GM19328 (cell line): ENCODE data around the gene SYNPO.

ENCODE experiments used
- ATAC-seq: cut with Tn5 transposase; IDR thresholded peaks from one replicate; pipeline ENCODE4 v1.9.1; 2021; ENCODE audit warnings: mild to moderate bottlenecking, moderate library complexity; ENCODE audit not compliant: unreplicated experiment

Gene SYNPO, protein sequence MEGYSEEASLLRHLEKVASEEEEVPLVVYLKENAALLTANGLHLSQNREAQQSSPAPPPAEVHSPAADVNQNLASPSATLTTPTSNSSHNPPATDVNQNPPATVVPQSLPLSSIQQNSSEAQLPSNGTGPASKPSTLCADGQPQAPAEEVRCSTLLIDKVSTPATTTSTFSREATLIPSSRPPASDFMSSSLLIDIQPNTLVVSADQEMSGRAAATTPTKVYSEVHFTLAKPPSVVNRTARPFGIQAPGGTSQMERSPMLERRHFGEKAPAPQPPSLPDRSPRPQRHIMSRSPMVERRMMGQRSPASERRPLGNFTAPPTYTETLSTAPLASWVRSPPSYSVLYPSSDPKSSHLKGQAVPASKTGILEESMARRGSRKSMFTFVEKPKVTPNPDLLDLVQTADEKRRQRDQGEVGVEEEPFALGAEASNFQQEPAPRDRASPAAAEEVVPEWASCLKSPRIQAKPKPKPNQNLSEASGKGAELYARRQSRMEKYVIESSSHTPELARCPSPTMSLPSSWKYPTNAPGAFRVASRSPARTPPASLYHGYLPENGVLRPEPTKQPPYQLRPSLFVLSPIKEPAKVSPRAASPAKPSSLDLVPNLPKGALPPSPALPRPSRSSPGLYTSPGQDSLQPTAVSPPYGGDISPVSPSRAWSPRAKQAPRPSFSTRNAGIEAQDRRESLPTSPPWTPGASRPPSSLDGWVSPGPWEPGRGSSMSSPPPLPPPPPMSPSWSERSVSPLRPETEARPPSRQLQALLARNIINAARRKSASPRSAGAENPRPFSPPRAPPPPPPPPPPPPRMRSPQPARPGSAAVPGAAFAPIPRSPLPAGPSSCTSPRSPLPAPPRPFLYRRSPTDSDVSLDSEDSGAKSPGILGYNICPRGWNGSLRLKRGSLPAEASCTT

DNA sequence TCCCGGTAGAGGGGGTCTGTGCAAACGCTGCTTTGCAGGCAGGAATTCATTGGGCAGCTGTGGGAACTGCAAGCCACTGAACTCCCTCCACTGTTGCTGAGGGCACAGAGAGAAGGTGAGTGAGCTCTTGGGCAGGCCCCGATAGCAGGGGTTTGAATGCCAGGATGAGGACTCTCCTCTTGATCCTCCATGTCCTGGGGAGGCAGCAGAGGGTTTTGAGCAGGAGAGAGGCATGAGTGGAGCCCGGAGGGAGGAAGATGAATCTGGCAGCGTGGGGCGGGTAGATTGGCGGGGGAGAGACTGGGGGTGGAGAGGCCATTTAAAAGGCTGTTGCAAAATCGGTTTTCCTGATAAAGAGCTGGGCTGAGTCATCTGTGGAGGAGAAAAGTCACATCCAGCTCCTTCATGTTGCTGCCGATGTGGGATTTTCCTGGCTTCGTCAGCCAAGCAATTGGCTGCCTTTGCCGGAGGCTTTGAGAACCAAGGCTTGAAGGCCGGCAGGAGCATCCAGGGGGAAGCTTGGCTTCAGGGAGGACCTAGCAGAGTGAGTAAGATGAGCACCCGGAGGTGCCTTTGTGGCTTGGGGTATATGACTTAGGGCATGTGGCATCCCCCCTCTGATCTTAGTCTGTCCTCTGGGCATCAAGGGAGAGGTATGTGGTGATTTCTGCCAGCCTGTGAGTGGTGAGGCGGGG, at the start of gene SYNPO:
SYNPO (plus strand) TSS at position 350 of the 695 bp plus-strand sequence. CDS start 7,616 bp downstream, outside the sequence.
- ATAC-seq, result no peak

DNA sequence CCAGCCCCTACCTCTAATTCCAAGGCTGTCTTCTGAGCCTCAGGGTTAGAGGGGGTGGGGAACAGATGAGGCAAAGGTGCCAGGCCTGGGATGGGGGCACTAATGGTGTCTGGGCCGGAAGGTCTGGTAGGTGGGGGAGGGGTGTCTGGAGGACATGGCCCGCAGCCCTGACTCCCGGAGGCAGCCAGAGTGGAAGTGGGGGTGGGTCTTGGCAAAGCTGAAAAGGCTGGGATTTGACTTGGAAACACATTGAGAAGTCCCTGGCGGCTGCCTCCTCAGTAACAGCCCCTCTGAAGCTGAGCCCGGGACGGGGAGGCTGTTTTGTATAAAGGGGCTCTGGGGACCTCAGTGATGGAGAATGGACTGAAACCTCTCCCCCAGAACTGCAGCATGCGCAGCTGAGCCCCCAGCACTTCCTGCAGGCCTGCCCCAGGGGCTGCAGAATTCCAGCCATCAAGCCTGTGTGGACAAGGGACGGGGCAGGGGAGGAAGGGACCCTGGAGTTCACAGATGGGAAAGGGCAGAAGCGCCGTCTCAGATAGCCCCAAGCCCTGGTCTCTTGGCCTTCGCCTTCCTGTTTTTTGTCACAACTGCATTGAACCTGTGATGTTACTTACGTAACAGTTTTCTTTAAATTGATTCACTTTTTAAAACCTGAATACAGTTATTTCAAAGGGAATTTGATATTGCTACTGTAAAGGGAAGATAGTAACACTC, 49.3 kb upstream of the SYNPO start:
- no peak for ATAC-seq

DNA sequence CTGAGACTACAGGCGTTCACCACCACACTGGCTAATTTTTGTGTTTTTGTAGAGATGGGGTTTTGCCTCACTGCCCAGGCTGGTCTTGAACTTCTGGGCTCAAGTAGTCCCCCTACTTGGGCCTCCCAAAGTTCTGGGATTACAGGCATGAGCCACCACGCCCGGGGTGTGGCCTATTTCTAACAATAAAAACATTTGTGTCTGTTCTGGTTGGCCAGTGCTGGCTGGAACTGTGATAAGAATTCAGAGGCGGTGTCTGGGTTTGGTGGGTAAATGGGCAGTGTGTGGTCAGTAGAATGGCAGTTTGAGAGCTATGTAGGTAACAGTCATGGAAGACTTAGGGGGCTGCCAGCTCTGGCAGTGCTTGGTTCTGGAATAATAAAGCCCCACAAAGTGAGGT, 46.9 kb upstream of the SYNPO start:
- ATAC-seq, result no peak

DNA sequence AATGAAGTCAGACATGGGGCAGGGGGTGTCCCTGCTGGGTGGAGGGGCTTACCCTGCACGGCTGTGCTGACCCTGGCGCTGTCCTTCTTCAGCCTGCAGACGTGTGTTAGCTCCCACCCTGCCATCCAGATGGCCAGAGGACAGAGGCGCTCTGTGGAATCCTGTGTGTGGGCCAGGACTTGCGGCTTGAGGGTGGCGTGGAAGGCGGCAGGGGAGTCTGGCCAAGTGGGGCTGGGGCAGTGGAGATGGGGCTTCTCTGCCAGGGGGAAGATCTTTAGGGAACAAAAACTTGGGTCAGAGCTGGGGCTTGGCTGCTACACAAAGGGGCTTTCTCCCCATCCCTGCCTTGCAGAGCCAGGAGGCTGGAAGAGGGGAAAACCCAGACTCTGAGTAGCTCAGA, 46.5 kb upstream of the SYNPO start:
- ATAC-seq, result no peak

DNA sequence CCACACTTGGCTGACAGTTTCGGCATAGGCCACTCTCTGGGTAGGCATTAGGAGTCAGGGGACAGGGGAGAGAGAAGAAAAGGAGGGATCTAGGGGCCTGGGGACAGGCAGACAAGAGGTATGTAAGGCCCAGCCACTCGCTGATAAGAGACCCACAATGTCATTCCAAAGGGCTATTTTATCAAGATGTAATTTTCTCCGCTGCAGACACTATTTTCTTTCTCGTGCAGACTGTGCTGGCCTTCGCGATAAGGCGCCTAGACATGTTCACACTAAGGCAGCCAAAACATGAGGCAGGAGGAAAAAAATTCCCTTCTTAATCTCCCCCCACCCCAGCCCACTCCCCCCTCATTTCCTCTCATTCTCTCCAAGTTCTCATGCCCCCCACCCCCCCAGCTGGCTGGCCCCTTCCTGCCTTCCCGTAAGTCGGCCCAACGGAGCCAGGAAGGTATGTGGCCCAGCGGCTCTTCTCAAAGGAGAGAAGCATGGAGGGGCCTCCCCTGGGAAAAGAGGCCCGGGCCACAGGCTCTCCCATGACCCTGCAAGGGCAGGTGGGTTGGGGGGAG, 44.9 kb upstream of the SYNPO start:
- ATAC-seq, result no peak

DNA sequence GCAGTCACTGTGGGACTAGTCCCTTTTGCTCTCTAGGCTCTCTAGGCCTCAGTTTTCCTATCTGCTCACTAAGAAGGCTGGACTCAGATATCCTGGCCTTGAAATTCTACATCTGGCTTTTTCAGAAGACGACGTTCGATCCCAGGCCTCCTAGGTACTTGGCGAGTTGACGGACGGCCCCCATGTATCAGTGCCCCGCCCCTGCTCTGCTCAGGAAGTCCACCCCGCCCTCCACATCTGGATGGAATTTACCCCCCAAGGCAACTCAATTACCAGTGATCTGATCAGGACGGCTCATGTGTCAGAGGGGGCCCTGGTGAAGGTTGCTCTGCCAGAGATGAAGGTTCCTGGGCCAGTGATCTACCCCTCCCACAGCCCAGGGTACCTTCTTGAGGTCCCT, 44.1 kb upstream of the SYNPO start:
- no peak for ATAC-seq

DNA sequence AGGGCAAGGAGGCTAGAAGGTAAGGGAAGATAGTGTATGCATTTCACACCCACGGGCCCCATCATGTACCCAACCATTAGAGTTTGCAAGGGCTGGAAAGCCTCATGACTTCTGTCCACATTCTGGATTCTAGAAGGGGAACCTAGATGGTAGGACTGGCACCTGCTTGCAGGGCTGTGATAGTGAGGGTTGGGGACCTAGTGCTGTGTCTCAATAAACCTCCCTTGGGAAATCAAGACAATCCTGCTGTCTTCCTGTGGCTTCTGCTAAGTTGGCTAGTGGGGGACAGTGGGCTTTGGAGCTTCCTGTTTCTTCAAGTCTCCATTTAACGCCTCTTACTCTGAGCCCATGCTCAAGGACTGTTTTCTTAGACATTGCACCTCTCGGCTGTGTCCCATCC, 43.6 kb upstream of the SYNPO start:
- no peak for ATAC-seq

DNA sequence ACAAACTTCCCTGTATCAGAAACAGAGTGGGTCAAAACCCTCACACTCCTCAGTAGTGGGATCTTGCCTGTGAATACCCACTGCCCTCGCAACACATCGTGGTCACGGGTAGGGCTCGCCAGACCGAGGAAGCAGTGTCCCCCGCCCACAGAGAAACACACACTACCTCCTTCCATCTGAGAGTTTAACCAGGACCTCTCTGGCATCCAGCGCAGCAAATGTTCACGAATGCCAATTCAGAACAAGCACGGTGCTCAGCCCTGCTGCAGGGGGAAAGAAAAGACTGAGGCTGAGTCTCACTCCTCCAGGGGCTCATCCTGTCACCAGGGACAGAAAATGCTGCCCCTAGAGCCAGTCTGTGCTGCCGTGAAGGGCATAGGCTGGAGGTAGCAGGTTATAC, 42.5 kb upstream of the SYNPO start:
- no peak for ATAC-seq

DNA sequence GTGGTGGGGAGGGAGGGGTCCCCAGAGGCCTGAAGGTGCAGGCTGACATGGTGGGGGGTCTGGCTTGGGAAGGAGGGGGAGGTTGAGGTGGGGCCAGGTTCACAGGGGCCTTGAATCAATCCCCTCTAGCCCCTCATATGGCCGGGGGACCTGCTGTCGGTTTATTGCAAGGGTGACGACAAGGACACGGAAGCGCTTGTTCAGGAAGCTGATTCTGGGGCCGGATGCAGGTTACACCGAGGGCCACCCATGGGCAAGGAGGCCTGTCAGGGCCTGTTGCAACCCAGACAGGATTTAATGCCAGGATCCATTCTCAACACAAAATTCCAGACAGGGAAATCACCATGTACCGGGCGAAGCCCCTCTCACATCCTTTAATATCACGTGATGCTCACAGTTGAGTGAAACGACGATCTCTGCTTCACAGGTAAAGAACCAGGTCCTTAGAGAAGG, 41.6 kb upstream of the SYNPO start:
- ATAC-seq, result no peak

DNA sequence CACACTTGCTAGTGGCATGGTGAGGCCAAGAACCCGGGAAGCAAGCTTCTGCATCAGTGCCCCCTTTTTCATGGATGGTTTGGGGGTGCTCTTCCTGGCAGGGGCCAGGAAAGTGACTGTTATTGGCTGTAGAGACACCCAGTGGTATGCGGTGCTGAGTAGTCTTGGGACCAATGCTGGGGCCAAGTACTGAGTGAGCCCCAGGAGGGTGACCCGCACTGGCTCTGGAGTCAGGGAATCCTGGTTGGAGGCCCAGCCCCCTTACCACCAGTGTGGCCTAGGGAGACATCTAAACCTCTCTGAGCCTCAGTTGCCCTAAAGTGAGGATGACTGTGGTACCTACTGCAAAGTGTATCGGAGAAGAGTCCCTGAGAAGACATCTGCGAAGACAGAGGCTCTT, 41.2 kb upstream of the SYNPO start:
- no peak for ATAC-seq

DNA sequence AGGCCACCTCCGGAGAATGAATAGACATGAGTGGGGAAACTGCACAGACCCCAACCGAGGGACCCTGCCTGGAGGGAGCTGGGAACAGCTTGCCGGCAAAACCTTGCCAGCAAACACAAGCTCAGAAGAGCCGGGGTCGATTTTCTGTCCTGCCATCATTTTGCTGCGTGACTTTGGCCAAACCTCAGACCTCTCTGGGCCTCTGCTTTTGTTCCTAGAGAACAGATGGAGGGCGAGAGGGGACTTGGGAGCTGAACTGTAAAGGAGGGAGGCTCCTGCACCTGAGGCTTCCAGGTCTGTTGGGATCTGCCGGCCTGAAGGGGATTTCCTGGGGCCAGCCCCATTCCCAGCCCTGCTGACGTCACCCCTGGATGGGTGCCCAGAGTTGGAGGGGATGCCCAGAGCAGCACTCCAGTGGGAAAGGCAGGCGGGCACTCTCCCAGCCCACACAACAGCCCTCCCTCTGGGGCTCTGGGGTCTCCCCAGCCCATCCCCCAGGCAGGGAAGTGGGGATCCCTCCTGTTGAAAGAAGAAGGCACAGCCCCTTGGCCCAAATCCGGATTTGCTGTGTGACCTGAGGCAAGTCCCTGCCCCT, 40.4 kb upstream of the SYNPO start:
- no peak for ATAC-seq

DNA sequence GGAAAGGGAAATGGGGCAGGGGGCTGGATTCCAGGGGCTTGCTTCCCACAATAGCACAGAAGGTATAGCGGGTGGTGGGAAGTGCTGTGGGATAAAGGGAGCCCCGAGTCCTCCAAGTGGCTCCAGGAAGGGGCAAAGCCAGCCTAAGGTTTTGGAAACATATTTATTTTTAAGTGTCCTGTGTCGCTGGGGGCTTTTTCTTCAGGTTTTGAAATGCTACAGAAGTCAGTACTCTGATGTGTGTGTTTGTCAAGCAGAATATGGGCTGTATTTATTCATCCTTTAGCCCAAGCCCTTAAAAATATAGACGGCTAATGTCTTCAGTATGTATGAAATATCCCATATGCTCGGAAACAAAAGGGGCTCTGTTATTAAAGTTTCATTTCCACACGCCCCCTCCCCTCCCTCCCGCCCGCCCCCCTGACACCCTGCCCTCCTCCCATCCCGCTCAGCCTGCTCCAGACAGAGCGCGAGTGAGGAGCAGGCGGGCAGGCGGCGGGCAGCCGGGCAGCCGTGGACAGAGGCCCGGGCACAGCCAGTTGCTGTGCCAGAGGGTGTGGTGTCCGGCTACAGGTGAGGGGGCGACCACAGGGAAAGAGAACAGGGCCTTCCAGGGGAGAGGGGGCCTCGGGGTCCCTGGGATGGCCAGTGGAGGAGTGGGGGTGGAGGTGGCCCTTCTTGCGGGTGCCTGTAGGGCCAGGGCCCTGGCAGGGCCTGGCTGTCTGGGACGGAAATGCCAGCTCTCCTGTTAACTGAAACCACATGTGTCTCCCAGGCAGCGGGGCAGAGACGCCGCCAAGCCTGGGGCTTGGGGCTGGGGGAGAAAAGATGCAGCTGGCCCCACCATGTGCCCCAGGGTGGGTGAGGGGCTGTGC, 39.6 kb upstream of the SYNPO start:
- ATAC-seq, result no peak

DNA sequence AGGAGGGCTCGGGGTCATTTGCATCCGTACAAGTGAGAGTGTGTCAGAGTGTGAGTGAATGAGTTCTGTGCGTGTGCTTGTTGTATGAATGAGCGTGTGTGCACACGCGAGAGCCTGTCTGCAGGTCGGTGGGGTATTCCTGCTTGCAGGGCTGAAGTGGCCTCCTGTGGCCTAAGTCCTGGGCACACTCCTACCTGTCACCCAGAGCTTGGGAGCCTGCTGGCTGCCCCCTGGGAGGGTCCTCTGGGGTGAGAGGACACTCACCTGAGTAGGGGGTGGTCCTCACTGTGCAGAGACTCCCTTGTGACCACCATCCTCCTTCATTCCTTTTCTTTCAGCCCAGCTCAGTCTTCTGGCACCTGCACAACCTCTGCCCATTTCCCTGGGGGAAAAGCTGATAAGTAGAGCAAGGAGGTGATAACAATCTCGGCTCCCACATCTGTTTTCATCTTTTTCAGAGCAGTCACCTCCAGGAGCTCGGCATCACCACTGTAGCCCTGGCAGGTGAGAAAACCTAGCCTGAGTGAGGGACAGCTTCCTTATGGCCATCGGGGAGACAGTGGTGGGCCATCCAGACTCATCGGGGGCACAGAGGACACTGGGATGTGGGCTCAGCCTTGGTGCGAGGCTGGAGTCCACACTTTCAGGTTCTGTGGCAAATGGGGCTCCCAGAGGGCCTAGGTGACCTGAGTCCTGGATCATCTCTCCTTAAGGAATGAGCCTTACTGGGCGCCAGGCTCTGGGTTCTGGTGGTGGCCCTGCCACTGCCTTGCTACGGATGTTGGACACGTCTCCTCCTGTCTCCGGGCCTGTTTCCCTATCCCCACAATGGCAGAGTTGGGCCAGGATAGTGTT, 38.7 kb upstream of the SYNPO start:
- no peak for ATAC-seq

DNA sequence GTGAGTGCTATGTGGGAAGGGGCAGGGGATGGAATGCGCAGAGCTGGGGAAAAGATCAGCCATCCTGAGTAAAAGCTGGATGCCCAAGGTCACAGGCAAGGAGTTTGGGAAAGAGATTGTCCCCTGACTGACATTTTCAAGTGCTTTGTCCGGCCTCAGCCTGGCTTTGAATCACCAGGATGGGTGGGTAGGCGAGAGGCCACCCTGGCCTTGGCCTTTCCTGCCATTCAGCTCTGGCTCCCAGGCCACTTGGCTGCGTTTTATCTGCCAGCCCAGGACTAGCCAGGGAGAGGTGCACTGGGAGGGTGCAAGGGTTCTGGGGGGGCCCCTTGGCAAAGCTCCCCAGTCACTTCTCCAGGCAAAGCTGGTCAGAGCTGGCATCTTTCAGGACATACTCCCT, 37.4 kb upstream of the SYNPO start:
- ATAC-seq, result no peak

DNA sequence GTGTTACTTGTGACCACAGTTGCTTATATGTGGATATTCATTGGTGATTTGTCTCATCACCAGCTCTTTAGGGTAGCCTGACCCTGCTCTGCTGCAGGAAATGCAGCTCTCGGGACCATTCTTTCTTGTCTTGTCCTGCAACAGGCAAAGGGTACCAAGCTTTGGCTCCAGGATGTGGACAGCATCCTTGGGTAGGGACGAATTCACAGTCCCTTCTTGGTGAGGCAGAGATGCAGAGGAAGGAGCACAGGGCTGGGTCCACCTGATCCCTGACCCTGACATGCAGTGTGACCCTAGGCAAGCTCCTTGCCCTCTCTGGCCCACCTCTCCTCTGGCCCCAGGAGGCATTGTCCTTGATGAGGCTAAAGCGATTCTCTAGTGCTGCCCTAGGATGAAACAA, 37.0 kb upstream of the SYNPO start:
- ATAC-seq, result no peak

DNA sequence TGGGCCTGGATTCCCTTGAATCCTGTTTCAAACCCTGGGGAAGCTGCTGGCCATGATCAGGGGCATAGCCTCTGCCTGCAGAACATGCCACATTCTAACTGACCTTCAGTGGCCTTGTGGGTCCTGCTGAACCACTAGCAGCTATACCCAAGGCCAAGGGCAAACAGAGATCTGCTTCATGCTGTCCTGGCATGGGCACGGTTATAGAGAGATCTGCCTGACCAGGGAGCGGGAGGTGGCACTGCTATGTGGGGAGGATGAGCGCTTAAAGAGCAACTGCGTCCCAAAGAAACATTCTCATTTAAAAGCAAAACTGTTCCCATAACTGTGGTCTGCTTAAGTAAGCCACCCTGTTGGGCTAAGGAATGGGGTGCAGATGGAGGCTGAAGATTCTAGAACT, 36.5 kb upstream of the SYNPO start:
- ATAC-seq, result no peak

DNA sequence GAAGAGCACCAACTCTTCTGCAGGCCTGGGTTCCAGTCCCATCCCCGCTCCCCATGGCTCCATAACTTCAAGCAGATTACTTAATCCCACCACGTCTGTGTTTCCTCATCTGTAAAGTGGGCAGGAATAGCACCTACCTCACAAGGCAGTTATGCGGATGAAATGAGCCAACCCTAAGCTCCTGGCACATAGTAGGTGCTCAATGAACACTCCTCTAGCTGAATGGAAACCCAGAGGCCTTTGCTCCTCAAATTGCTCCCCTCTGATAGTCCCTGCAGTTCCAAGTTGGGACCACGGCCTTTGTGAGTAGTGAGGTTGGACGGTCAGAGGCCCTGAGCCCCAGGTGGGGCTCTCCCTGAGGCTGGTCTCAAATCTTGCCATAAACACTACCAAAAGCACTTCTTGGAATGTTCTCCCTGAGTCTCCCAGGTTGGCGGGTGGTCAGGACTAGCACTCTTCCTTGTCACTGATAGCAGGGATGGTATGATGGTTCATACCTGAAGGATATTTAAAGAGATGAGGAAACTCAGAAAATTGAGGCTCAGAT, 35.5 kb upstream of the SYNPO start:
- ATAC-seq, result no peak

DNA sequence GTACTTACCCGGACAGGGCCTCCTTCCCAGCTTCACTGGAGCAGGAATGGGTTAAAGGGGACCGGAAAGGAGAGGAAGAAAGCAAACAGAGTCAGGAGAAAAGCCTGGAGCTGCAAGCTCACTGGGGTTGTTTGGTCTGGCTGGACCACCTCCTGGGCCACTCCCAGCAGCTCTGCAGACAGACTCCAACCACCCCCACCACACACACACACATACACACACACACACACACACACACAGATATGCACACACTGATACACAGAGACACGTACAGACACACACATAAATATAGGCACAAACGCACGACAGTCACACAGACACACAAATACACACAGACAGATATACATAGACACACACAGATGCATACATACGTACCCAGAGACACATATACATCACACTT, 34.9 kb upstream of the SYNPO start:
- ATAC-seq, result no peak
